Esophagus muscularis mucosa (tissue), 4 donors: Measurements from ENCODE around the gene BICC1. TPM values are rescaled to one million over a fixed set of nuclear protein-coding genes. Genes with fewer than 3 reads are reported as not detected.
A peak's percentile ranks its signal among the peaks of the same experiment; 100 is the strongest.

Source experiments
- DNase-seq: peaks from one replicate; pipeline ENCODE4 v3.0.0-alpha.2; 2017; ENCODE audit errors: extremely low spot score
- H3K27ac ChIP-seq, 4 donors: fragments of 200-600 bp; sonication (generic); replicated peaks in 1 of 4; 1 replicate in 3 of 4; 2 replicates in 1 of 4; pipeline ENCODE4 v1.5.1; 2016 to 2019; ENCODE audit warnings: mild to moderate bottlenecking in 1 of 4
- H3K27me3 ChIP-seq, 4 donors: fragments of 200-600 bp; sonication (generic); one replicate each; pipeline versions ENCODE4 v1.5.1 to v1.6.0; 2016 to 2019
- H3K36me3 ChIP-seq, 4 donors: fragments of 200-600 bp; sonication (generic); one replicate each; pipeline ENCODE4 v1.5.1; 2016 to 2019
- H3K4me1 ChIP-seq, 4 donors: fragments of 200-600 bp; sonication (generic); one replicate each; pipeline ENCODE4 v1.5.1; 2016 to 2019
- H3K4me3 ChIP-seq, 4 donors: fragments of 200-600 bp; sonication (generic); 1 replicate in 2 of 4; 2 replicates in 2 of 4; pipeline ENCODE4 v1.5.1; 2016 to 2019; ENCODE audit warnings: mild to moderate bottlenecking in 4 of 4, moderate library complexity in 1 of 4
- H3K9me3 ChIP-seq, 4 donors: fragments of 200-600 bp; sonication (generic); 1 replicate in 3 of 4; 2 replicates in 1 of 4; pipeline ENCODE4 v1.5.1; 2016 to 2019
- CTCF ChIP-seq, 3 experiments: fragments of 200-600 bp in 2 of 3; fragments of 450-650 bp in 1 of 3; sonication (generic) in 2 of 3; IDR thresholded peaks; one replicate each; pipeline ENCODE4 v1.5.1; 2017 to 2019; ENCODE audit warnings: antibody characterized with exemption in 3 of 3, mild to moderate bottlenecking in 2 of 3, moderate library complexity in 1 of 3
- EP300 ChIP-seq: sonication (generic); formaldehyde crosslinking; IDR thresholded peaks from one replicate; pipeline ENCODE4 v1.6.1; 2017; ENCODE audit warnings: antibody characterized with exemption
- POLR2A ChIP-seq: fragments of 450-650 bp; IDR thresholded peaks from one replicate; pipeline ENCODE4 v1.6.1; 2017; ENCODE audit warnings: antibody characterized with exemption, moderate library complexity, mild to moderate bottlenecking, low read depth
- POLR2AphosphoS5 ChIP-seq, 2 donors: sonication (generic); formaldehyde crosslinking; IDR thresholded peaks; one replicate each; pipeline ENCODE4 v1.6.1; 2017; ENCODE audit warnings: antibody characterized with exemption in 2 of 2
- WGBS: methylation state at CpG from one replicate; pipeline ENCODE4 v1.1.5; 2018; 5-methylcytosine and 5-hydroxymethylcytosine counted together
- intact Hi-C: fragments of 100-400 bp; cut with DNase I; formaldehyde crosslinking; loops from one replicate; pipeline ENCODE4 v1.15.1; 2023
- total RNA-seq, 4 donors: library from RNA; depleted of rRNA; stranded (reverse); fragments of >200 nt; gene quantifications; one replicate each; pipeline versions ENCODE4 v1.1.0 to v1.2.1, GENCODE V29; 2016

The BICC1 gene
- total RNA-seq, 4 donors from 2014 or later = 19.1 to 24.9 (median 20.5) TPM

GRCh38 chr10:58741673-58742072 is 229.0 kb downstream of the BICC1 start:
- no peak for DNase-seq
- peak overlapping the region in 2 of 4 donors; percentile 27 to 35 for H3K27ac ChIP-seq
- intact Hi-C loops = no loop called here
- no peaks in the 10 kb centered on the region for H3K27me3 ChIP-seq
- TF ChIP-seq EP300 = no peak
- no peak for TF ChIP-seq POLR2A
- TF ChIP-seq POLR2AphosphoS5 (IDR thresholded peaks at IDR 0.05) = no peak
- H3K4me3 ChIP-seq = no peak overlapping the region
- H3K36me3 ChIP-seq = no peaks in the 10 kb centered on the region
- H3K4me1 ChIP-seq = peaks cover 0 to 32% (median 24%) of the 10 kb centered on the region in 4 donors
- no peaks in the 10 kb centered on the region for H3K9me3 ChIP-seq
- WGBS = 83% methylated on average over 4 of the region's 4 CpGs

DNA sequence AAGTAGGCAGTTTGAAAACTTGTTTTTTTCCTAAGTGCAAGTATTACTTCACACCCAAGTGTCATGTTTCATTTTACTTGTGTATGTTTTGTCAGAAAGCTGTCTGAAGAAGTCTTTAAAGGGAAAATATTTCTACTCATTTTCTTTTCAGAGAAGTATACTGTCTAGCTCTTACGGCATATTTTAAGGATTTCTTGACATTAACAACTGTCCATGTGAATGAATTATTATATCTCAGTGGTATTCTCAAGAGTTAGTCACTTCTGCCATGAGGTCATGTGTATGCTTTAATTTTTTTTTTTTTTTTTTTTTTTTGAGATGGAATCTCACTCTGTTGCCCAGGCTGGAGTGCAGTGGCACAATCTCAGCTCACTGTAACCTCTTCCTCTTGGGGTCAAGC is 229.5 kb downstream of the BICC1 start:
- no peak for DNase-seq
- H3K27ac ChIP-seq = peak overlapping the region in 2 of 4 donors; percentile 27 to 35
- no peaks in the 10 kb centered on the region for H3K36me3 ChIP-seq
- TF ChIP-seq EP300 (no peak), POLR2A (no peak), POLR2AphosphoS5 (IDR thresholded peaks at IDR 0.05) (no peak), CTCF (IDR thresholded peaks at IDR 0.05) (no peak)
- peaks cover 0 to 36% (median 28%) of the 10 kb centered on the region in 4 donors for H3K4me1 ChIP-seq
- no peaks in the 10 kb centered on the region for H3K27me3 ChIP-seq
- WGBS = 63% methylated on average over 1 of the region's 1 CpG
- intact Hi-C loops = no loop called here
- no peak overlapping the region for H3K4me3 ChIP-seq
- no peaks in the 10 kb centered on the region for H3K9me3 ChIP-seq

GRCh38 chr10:58743466-58744115 is 230.9 kb downstream of the BICC1 start:
- H3K36me3 ChIP-seq = no peaks in the 10 kb centered on the region
- 72% methylated on average over 3 of the region's 3 CpGs for WGBS
- TF ChIP-seq POLR2A (no peak), EP300 (no peak), CTCF (IDR thresholded peaks at IDR 0.05) (no peak), POLR2AphosphoS5 (IDR thresholded peaks at IDR 0.05) (no peak)
- H3K9me3 ChIP-seq = no peaks in the 10 kb centered on the region
- peaks cover 0 to 44% (median 34%) of the 10 kb centered on the region in 4 donors for H3K4me1 ChIP-seq
- no peaks in the 10 kb centered on the region for H3K27me3 ChIP-seq
- no peak overlapping the region for H3K27ac ChIP-seq
- DNase-seq = no peak
- intact Hi-C loops = no loop called here
- no peak overlapping the region for H3K4me3 ChIP-seq

GRCh38 chr10:58746474-58747185 is 234.0 kb downstream of the BICC1 start:
- Histone ChIP-seq H3K27ac (no peak overlapping the region), H3K27me3 (no peaks in the 10 kb centered on the region), H3K4me1 (peaks cover 0 to 44% (median 34%) of the 10 kb centered on the region in 4 donors), H3K36me3 (no peaks in the 10 kb centered on the region), H3K4me3 (no peak overlapping the region), H3K9me3 (no peaks in the 10 kb centered on the region)
- WGBS = 48% methylated on average over 2 of the region's 2 CpGs
- DNase-seq = no peak
- TF ChIP-seq POLR2AphosphoS5 (IDR thresholded peaks at IDR 0.05) = no peak
- no peak for TF ChIP-seq POLR2A
- no peak for TF ChIP-seq CTCF (IDR thresholded peaks at IDR 0.05)
- TF ChIP-seq EP300 = no peak
- intact Hi-C loops = no loop called here

- H3K4me3 ChIP-seq = no peak overlapping the region
- H3K36me3 ChIP-seq = no peaks in the 10 kb centered on the region
- no peak overlapping the region for H3K27ac ChIP-seq
- TF ChIP-seq POLR2A (no peak), EP300 (no peak), CTCF (IDR thresholded peaks at IDR 0.05) (no peak), POLR2AphosphoS5 (IDR thresholded peaks at IDR 0.05) (no peak)
- no peaks in the 10 kb centered on the region for H3K9me3 ChIP-seq
- no peak for DNase-seq
- intact Hi-C loops = no loop called here
- H3K4me1 ChIP-seq = peaks cover 0 to 35% (median 27%) of the 10 kb centered on the region in 4 donors
- no peaks in the 10 kb centered on the region for H3K27me3 ChIP-seq
- 44% methylated on average over 2 of the region's 2 CpGs for whole genome bisulfite sequencing
These were observed 235.0 kb downstream of the BICC1 start for GRCh38 chr10:58747687-58748086.
